ENCODE results near the gene RORB. TPM values are rescaled to one million over a fixed set of nuclear protein-coding genes. Genes with fewer than 3 reads are reported as not detected.

Gene RORB
- under 1 TPM; 0.04 to 0.11 TPM for total RNA-seq

- Mint-ChIP-seq H3K27ac (no peak within 1 kb of the TSS), H3K4me1 (ENCODE audit: low read depth) (peaks cover 26% of the 10 kb centered on the region), H3K4me3 (peak within 1 kb of the TSS; percentile 82), H3K36me3 (ENCODE audit: low read depth) (no peaks in the 10 kb centered on the region), H3K27me3 (peaks cover 49% of the 10 kb centered on the region), H3K9me3 (no peaks in the 10 kb centered on the region)
- peak; percentile 66 for DNase-seq
- ChIA-PET POLR2A (no interaction called here), CTCF (no interaction called here)
- TF ChIP-seq CTCF (IDR thresholded peaks at IDR 0.05) = no peak
- peak; percentile 86 for ATAC-seq
- intact Hi-C loops (cut with micrococcal nuclease) = no loop called here
Observed at GRCh38 chr9:74496819-74497747, at the start of gene RORB. Gene RORB, plus strand, starts transcription at chr9:74497335. Its CDS starts 642 bp downstream, at chr9:74497977.

GRCh38 chr9:74447451-74448193, 49.5 kb upstream of the RORB start:
- peaks cover 2% of the 10 kb centered on the region for H3K27me3 Mint-ChIP-seq
- H3K27ac Mint-ChIP-seq = no peak overlapping the region
- POLR2A ChIA-PET = no interaction called here
- CTCF ChIA-PET = no interaction called here
- H3K4me1 Mint-ChIP-seq (ENCODE audit: low read depth) = no peaks in the 10 kb centered on the region
- no peak for DNase-seq
- H3K4me3 Mint-ChIP-seq = no peak overlapping the region
- no peak for ATAC-seq
- H3K36me3 Mint-ChIP-seq (ENCODE audit: low read depth) = no peaks in the 10 kb centered on the region
- TF ChIP-seq CTCF (IDR thresholded peaks at IDR 0.05) = no peak
- no peaks in the 10 kb centered on the region for H3K9me3 Mint-ChIP-seq
- intact Hi-C loops (cut with micrococcal nuclease) = no loop called here

- CTCF ChIA-PET = no interaction called here
- POLR2A ChIA-PET = interaction anchor here (0.6 kb wide), 1 partner anchor 278 kb away, joined by 3 read pairs; no protein-coding TSS in a partner anchor
Observed at GRCh38 chr9:74449060-74449459, 48.1 kb upstream of the RORB start.

GRCh38 chr9:74458832-74459231, 38.3 kb upstream of the RORB start:
- ChIA-PET POLR2A (no interaction called here), CTCF (no interaction called here)
- Mint-ChIP-seq H3K4me1 (ENCODE audit: low read depth) (no peaks in the 10 kb centered on the region), H3K4me3 (no peak overlapping the region), H3K27me3 (peaks cover 3% of the 10 kb centered on the region), H3K27ac (no peak overlapping the region), H3K9me3 (no peaks in the 10 kb centered on the region), H3K36me3 (ENCODE audit: low read depth) (no peaks in the 10 kb centered on the region)
- no peak for TF ChIP-seq CTCF (IDR thresholded peaks at IDR 0.05)
- ATAC-seq (no peak), DNase-seq (no peak)
- intact Hi-C loops (cut with micrococcal nuclease) = no loop called here

More at GRCh38 chr9:74449060-74449459, 48.1 kb upstream of the RORB start:
- ATAC-seq (no peak), DNase-seq (no peak)
- TF ChIP-seq CTCF (IDR thresholded peaks at IDR 0.05) = no peak
- Mint-ChIP-seq H3K9me3 (no peaks in the 10 kb centered on the region), H3K36me3 (ENCODE audit: low read depth) (no peaks in the 10 kb centered on the region), H3K4me3 (no peak overlapping the region), H3K27ac (no peak overlapping the region), H3K27me3 (peaks cover 2% of the 10 kb centered on the region), H3K4me1 (ENCODE audit: low read depth) (no peaks in the 10 kb centered on the region)
- intact Hi-C loops (cut with micrococcal nuclease) = no loop called here

GRCh38 chr9:74463825-74464224, 33.3 kb upstream of the RORB start:
- Mint-ChIP-seq H3K9me3 (no peaks in the 10 kb centered on the region), H3K4me1 (ENCODE audit: low read depth) (no peaks in the 10 kb centered on the region), H3K27me3 (no peaks in the 10 kb centered on the region), H3K4me3 (no peak overlapping the region), H3K36me3 (ENCODE audit: low read depth) (no peaks in the 10 kb centered on the region), H3K27ac (no peak overlapping the region)
- intact Hi-C loops (cut with micrococcal nuclease) = no loop called here
- ChIA-PET POLR2A (no interaction called here), CTCF (no interaction called here)
- no peak for DNase-seq
- ATAC-seq = no peak
- no peak for TF ChIP-seq CTCF (IDR thresholded peaks at IDR 0.05)
